ENCODE data around the gene NEUROD6.

NEUROD6 gene

GRCh38 chr7:31333291-31333690 is 7.2 kb downstream of the NEUROD6 start:
- DNase-seq, result no peak

GRCh38 chr7:31327071-31327470 is 13.5 kb downstream of the NEUROD6 start:
- no peak for DNase-seq

- no peak for DNase-seq
Measured at GRCh38 chr7:31326416-31326815, 14.1 kb downstream of the NEUROD6 start.

DNA sequence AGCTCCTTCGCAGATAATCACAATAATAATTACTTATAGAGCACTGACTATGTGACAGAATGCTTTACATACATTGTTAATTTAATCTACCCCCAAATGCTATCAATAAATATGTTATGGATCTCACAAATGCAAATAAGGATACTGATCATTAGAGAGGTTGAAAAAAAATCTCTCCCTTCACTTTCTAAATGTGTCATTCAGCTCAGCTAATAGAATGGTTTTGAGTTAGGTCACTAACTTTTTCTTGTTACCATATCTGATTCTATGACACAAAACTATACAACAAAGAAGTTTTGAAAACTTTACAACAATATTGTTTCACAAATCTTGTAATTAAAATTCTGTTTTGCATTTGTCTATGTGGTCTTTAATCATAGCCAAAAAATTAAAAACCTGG is 17.4 kb downstream of the NEUROD6 start:
- DNase-seq, result no peak

- no peak for DNase-seq
Measured at GRCh38 chr7:31320675-31321074, 19.9 kb downstream of the NEUROD6 start.

DNA sequence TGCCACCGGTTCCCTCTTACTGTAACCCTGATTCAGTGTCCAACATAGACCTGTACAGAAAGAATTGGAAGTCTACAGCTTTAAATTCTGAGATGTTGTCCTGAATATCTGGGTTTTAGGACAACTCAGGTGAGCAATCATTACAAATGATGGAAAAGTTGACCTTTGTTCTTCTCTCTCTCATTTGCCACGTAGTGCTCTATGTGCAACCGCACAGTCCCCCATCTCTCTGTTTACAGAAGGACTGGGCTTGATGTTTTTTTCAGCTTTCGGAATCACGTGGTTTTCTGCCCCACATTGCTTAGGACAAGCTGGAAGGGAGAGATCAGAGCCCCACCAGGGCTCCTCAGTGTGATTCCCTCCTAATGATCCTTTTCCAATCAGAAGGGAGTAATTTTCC is 22.2 kb downstream of the NEUROD6 start:
- DNase-seq, result no peak

DNA sequence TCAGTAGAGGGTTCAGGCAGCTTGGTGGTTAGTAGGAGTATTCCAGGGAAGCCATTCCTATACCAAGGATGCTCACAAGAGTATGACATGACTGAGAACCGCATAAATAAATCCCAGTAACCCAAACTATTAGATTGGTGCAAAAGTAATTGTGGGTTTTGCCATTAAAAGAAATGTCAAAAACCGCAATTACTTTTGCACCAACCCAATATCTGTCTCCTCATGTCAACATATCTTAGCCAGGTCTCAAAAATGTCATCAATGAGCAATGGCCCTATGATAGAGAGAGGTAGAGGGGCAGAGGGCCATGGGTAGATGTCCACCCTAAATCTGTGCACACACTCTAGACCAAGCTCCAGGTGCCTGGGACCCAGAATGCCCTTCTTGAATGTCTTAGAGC is 23.6 kb downstream of the NEUROD6 start:
- no peak for DNase-seq

GRCh38 chr7:31315758-31316157 is 24.8 kb downstream of the NEUROD6 start:
- DNase-seq, result no peak

DNA sequence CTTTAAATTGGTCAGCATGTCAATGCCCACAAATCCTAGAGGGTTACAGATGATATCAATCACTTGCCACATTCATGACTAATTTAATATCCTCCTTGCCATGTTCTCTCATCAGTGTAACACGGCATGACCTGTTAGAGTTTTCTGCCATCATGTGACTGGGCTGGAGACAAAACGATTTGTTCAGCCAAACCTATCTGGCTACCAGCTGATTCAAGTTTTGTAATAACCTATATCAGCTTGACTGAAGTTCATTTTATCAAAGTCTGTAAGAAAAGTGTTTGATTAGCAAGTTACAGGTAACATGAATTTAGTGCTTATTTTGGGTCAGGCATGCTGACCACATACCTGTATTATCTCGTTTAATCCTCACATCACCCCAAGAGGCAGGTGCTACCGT is 25.7 kb downstream of the NEUROD6 start:
- no peak for DNase-seq

DNA sequence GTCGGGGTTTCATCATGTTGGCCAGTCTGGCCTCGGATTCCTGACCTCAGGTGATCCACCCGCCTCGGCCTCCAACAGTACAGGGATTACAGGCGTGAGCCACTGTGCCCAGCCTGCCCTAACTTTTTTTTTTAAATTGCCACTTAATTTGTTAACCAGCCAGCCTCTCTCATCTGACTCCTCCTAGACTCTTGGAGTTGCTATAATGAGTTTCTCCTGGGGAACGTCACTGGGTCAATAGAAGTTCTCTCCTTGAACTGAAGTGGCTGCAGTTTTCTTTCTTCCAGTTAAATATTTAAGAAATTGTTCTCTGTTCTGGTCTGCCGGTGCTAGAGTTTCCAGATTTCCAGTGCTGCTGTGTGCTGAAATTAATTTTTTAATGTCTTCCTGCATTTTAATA is 27.6 kb downstream of the NEUROD6 start:
- DNase-seq, result no peak

DNA sequence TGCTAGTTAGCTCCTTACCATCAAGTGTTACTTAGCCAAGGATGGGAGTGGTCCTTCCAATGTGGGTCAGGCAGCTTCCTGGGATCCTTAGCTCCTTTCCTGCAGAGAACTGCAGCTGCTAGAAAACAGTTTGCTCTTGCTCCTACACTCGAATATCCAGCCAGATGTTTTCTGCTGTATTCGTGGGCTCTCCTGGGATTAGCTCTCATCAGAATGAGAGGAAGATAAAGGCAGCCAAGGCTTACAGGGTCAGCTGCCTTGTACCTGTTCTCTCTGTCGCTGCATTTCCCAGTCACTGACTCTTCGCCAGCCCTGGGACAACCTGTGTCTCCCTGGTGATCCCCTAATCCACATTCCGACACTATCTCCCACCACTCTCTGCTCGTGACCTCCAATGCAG is 29.0 kb downstream of the NEUROD6 start:
- DNase-seq, result no peak

GRCh38 chr7:31310321-31310935 is 30.1 kb downstream of the NEUROD6 start:
- DNase-seq, result no peak

DNA sequence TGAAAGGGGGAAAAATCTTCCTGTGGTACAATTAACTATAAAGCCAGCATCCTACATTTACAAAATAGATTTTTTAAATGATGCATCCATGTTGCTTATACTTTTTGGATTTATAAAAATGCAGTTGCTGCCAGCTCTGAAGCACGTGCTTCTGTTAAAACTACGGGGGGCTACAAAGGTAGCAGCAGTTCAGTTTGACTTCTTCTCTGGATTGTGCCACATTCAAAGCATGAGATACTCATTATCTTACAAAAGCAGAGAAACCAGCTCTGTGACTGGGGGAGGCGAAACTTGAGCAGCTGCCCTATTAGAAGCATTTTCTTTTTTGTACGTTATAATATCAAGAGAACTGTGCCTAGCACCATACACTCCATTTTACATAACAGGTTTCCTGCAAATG is 31.1 kb downstream of the NEUROD6 start:
- no peak for DNase-seq

DNA sequence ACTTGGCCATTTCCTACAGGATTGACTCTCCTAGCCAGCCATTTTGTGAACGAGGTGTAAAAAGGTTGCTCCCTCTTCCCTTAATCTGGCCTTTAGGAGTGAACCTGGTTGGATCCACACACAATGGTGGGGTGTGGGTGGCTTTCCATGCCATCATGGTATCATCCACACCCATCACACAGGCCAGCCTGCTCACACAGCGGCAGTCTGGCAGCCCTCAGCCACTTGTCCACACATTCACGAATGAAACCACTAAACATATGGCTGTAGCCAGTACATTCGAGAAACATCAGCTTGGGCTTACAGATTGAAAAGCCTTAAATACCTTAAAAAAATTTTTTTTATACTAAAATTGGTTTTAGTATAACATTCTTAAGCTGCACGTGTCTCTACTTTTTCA is 31.9 kb downstream of the NEUROD6 start:
- DNase-seq, result no peak

DNA sequence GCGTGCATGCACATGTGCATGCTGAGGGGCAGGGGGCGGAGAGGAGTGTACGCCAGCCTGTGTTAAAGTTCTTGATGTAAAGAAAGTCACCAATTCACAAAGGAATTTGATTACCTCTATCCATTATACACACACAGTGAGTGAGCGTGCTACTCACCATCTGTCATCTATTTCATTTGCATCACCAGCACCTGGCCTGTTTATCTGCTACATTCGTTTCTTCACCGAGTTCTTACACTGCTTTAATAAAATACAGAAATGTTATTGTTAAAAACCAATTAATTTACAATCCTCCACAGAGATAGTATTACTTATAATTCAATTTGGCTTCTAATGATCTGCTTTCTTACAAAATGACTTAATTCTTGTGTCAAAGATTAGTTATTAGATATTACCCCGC is 32.6 kb downstream of the NEUROD6 start:
- no peak for DNase-seq

DNA sequence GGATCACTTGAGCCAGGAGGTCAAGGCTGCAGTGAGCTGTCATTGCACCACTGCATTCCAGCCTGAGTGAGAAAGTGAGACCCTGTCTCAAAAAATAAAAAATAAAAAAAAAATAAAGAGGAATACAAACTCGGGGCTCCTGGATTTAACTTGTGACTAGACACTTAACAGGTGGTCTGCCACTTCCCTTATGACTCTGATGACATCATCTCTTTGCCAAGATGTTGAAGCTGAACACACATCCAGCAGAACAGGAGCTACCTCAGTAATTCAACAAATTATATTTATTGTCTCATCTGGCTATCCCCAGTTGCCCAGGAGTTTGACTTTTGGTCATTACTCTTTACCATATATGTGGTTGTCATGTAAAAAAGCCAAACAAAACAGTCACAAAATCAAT is 35.3 kb downstream of the NEUROD6 start:
- no peak for DNase-seq

- DNase-seq, result no peak
Measured at GRCh38 chr7:31304446-31304845, 36.1 kb downstream of the NEUROD6 start.

DNA sequence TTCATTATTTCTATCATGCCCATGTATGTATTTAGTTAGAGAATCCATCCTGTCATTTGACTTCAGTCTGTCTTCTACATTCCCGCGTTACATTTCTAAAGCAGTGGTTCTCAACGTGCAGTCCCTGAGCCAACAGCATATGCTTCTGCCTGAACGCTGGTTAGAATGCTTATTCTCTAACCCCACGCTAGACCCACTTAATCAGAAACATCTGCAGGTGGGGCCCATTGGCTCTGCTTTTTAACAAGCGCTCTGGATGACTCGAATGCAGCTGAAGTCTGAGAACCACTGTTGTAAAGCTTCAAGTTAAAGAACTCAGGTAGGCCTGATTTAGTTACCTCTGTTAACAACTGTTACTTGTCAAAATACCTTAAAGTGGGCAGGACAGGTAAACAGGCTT is 38.2 kb downstream of the NEUROD6 start:
- no peak for DNase-seq

DNA sequence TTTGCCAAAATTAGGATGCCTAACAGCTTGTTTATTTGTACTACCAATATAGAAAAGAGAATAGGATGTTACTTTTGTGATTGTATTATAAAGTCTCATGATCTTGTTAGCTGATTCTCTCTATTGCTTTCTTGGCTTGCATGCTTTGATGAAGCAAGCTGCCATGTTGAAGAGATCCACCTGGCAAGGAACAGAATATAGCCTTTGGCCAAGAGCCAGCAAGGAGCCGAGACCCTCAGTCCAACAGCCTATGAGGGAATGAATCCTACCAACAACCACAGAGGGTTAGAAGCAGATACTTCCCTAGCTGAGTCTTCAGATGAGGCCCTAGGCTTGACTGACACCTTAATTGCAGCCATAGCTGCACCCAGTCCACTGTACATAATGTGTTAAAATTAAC is 41.2 kb downstream of the NEUROD6 start:
- DNase-seq, result no peak

DNA sequence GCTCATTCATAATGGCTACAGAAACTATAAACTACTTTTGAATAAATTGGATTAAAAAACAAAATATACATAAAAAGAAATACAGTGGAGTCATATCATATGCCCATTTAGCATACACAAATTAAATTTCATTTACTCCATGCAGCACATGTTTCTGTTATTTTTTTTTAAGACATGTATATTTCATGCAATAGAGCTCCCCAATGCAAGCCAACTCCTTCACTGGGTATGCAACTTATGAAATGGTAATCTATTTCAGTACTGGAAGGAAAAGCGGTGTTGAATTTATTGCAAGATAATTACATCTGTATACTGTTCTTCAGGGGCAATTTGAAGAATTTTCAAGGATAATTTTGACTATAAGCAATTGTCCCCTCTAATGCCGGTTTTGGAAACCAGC is 49.9 kb downstream of the NEUROD6 start:
- no peak for DNase-seq
